SU-DHL-6 (cell line): ENCODE results near the gene ADAM8.

ENCODE experiments used
- H2AFZ ChIP-seq: fragments of 200-600 bp; sonication (generic); 2 replicates; pipeline ENCODE4 v1.6.1; 2014; ENCODE audit warnings: low read depth, mild to moderate bottlenecking, moderate library complexity, mixed read lengths, antibody characterized with exemption, low read length; ENCODE audit not compliant: severe bottlenecking
- H3F3A ChIP-seq: fragments of 200-600 bp; shearing (Covaris generic); 2 replicates; pipeline ENCODE4 v1.6.0; 2016; ENCODE audit warnings: antibody characterized with exemption, mild to moderate bottlenecking; ENCODE audit not compliant: insufficient read depth
- H3K27ac ChIP-seq: fragments of 200-600 bp; sonication (generic); 2 replicates; pipeline ENCODE4 v1.5.1; 2016; ENCODE audit warnings: low read depth, mild to moderate bottlenecking, low read length, moderate library complexity, mixed read lengths
- H3K27me3 ChIP-seq: fragments of 200-600 bp; sonication (generic), shearing (Covaris generic); 2 replicates; pipeline ENCODE4 v1.6.0; 2014; ENCODE audit warnings: mild to moderate bottlenecking, low read length
- H3K36me3 ChIP-seq: fragments of 200-600 bp; sonication (generic); 2 replicates; pipeline ENCODE4 v1.6.1; 2014; ENCODE audit warnings: mild to moderate bottlenecking, low read length, mixed read lengths
- H3K4me2 ChIP-seq: fragments of 300-600, 200-600 bp; shearing (Covaris generic), sonication (generic); 2 replicates; pipeline ENCODE4 v1.6.0; 2014; ENCODE audit warnings: low read length, low read depth, mild to moderate bottlenecking; ENCODE audit not compliant: poor library complexity, severe bottlenecking
- H3K4me3 ChIP-seq: fragments of 200-600 bp; sonication (generic); 2 replicates; pipeline ENCODE4 v1.5.1; 2014; ENCODE audit warnings: antibody characterized with exemption, low read length, mild to moderate bottlenecking, mixed read lengths; ENCODE audit not compliant: insufficient read depth, poor library complexity, severe bottlenecking
- H3K79me2 ChIP-seq: fragments of 200-600 bp; sonication (generic); 2 replicates; pipeline ENCODE4 v1.6.1; 2014; ENCODE audit warnings: mild to moderate bottlenecking, low read length, moderate library complexity; ENCODE audit not compliant: insufficient read depth
- H3K9ac ChIP-seq: fragments of 200-600 bp; sonication (generic); 2 replicates; pipeline ENCODE4 v1.7.0; 2014; ENCODE audit warnings: mild to moderate bottlenecking, low read length
- H3K9me2 ChIP-seq: fragments of 200-600 bp; sonication (generic); replicated peaks from 2 replicates; pipeline ENCODE4 v1.6.1; 2014; ENCODE audit warnings: low read length; ENCODE audit not compliant: insufficient read depth
- H3K9me3 ChIP-seq: fragments of 200-600 bp; sonication (generic); 2 replicates; pipeline ENCODE4 v1.6.1; 2014; ENCODE audit warnings: low read length, mixed read lengths; ENCODE audit not compliant: insufficient read depth
- H4K20me1 ChIP-seq: fragments of 200-600 bp; sonication (generic); 2 replicates; pipeline ENCODE4 v1.6.1; 2014; ENCODE audit warnings: low read depth, mild to moderate bottlenecking, antibody characterized with exemption, low read length, moderate library complexity, mixed read lengths
- CTCF ChIP-seq: fragments of 200-600 bp; sonication (generic); IDR thresholded peaks from one replicate; pipeline ENCODE4 v1.5.1; 2017; ENCODE audit warnings: antibody characterized with exemption, mild to moderate bottlenecking, low read length, moderate library complexity; ENCODE audit not compliant: insufficient read depth, poor library complexity, severe bottlenecking
- EZH2phosphoT487 ChIP-seq: fragments of 200-600 bp; sonication (generic), shearing (Covaris generic); conservative IDR thresholded peaks from 2 replicates; pipeline ENCODE4 v1.6.1; 2018; ENCODE audit warnings: mild to moderate bottlenecking, antibody characterized with exemption, low read length, moderate library complexity, mixed read lengths

The ADAM8 gene

GRCh38 chr10:133249975-133250754 is 26.5 kb downstream of the ADAM8 start:
- H3K9me3 ChIP-seq, result no peaks in the 10 kb centered on the region

GRCh38 chr10:133249094-133249780 is 27.4 kb downstream of the ADAM8 start:
- Histone ChIP-seq H3K27me3 (no peaks in the 10 kb centered on the region), H3K9ac (no peak overlapping the region), H3K9me3 (no peaks in the 10 kb centered on the region), H3K4me2 (no peak overlapping the region), H3K27ac (no peak overlapping the region), H3F3A (no peaks in the 10 kb centered on the region), H4K20me1 (no peaks in the 10 kb centered on the region), H3K36me3 (no peaks in the 10 kb centered on the region), H3K9me2 (no peaks in the 10 kb centered on the region), H3K4me3 (no peak overlapping the region), H2AFZ (no peak overlapping the region), H3K79me2 (no peaks in the 10 kb centered on the region)
- no peak for TF ChIP-seq CTCF
- TF ChIP-seq EZH2phosphoT487, result no peak

More at GRCh38 chr10:133249975-133250754, 26.5 kb downstream of the ADAM8 start:
- no peak overlapping the region for H3K27ac ChIP-seq
- no peaks in the 10 kb centered on the region for H3F3A ChIP-seq
- no peak overlapping the region for H3K4me2 ChIP-seq
- no peaks in the 10 kb centered on the region for H3K9me2 ChIP-seq
- TF ChIP-seq EZH2phosphoT487 (no peak), CTCF (no peak)
- no peaks in the 10 kb centered on the region for H3K27me3 ChIP-seq
- no peaks in the 10 kb centered on the region for H4K20me1 ChIP-seq
- no peaks in the 10 kb centered on the region for H3K79me2 ChIP-seq
- H3K4me3 ChIP-seq, result no peak overlapping the region
- H2AFZ ChIP-seq, result no peak overlapping the region
- no peak overlapping the region for H3K9ac ChIP-seq
- H3K36me3 ChIP-seq, result no peaks in the 10 kb centered on the region

GRCh38 chr10:133248334-133248715 is 28.3 kb downstream of the ADAM8 start:
- H3K27me3 ChIP-seq, result no peaks in the 10 kb centered on the region
- no peaks in the 10 kb centered on the region for H3K36me3 ChIP-seq
- H3K27ac ChIP-seq, result no peak overlapping the region
- no peak for TF ChIP-seq EZH2phosphoT487
- no peak for TF ChIP-seq CTCF
- H2AFZ ChIP-seq, result no peak overlapping the region
- no peaks in the 10 kb centered on the region for H3K9me2 ChIP-seq
- no peaks in the 10 kb centered on the region for H3F3A ChIP-seq
- H3K4me3 ChIP-seq, result no peak overlapping the region
- H3K9me3 ChIP-seq, result no peaks in the 10 kb centered on the region
- no peak overlapping the region for H3K4me2 ChIP-seq
- H4K20me1 ChIP-seq, result no peaks in the 10 kb centered on the region
- no peak overlapping the region for H3K9ac ChIP-seq
- H3K79me2 ChIP-seq, result no peaks in the 10 kb centered on the region
